Endothelial cell of umbilical vein (primary cell): ENCODE measurements around the gene TTC21A. TPM values are rescaled to one million over a fixed set of nuclear protein-coding genes. Genes with fewer than 3 reads are reported as not detected.

Experiments
- BruUV-seq: library from RNA; stranded (reverse); fragments of 400-500 nt; replicated peaks from 2 replicates; lab custom pipeline; 2021; lab: Mats Ljungman, UMichigan
- CTCF ChIA-PET: fragments of 300-600, 350-600 bp; sonication (Branson Sonifier 250); formaldehyde crosslinking; loops from one replicate; lab custom pipeline; 2021; ENCODE audit warnings: antibody characterized with exemption, inconsistent platforms; lab: Charles Lee
- POLR2A ChIA-PET: fragments of 300-600, 350-600 bp; sonication (Branson Sonifier 250); formaldehyde crosslinking; loops from one replicate; lab custom pipeline; 2021; ENCODE audit warnings: antibody characterized with exemption, inconsistent platforms; lab: Charles Lee
- DNase-seq: peaks from one replicate; pipeline ENCODE4 v3.0.0-alpha.2; 2011; ENCODE audit warnings: low read depth, low spot score
- FAIRE-seq: peaks from 2 replicates; lab custom pipeline; 2011; peaks lifted over from hg19 to GRCh38; lab: Jason Lieb, UNC
- H2AFZ ChIP-seq: 2 replicates; pipeline ENCODE4 v1.6.0; 2012; ENCODE audit warnings: low read depth, low read length, control low read depth, inconsistent platforms
- H3K27ac ChIP-seq: 2 replicates; pipeline ENCODE4 v1.5.1; 2011; ENCODE audit warnings: low read depth, mild to moderate bottlenecking, control low read depth, low read length, moderate library complexity; ENCODE audit not compliant: insufficient read depth
- H3K27me3 ChIP-seq, 2 experiments: 2 replicates each; pipeline versions ENCODE4 v1.6.0 to v1.6.1; 2011; ENCODE audit warnings: low read length in 2 of 2, mixed read lengths in 1 of 2; ENCODE audit not compliant: control insufficient read depth in 2 of 2, insufficient read depth in 2 of 2
- H3K36me3 ChIP-seq, 2 experiments: 2 replicates in 1 of 2; 3 replicates in 1 of 2; pipeline ENCODE4 v1.5.1; 2011; ENCODE audit warnings: low read length in 2 of 2, mild to moderate bottlenecking in 1 of 2, moderate library complexity in 1 of 2; ENCODE audit not compliant: control insufficient read depth in 2 of 2, insufficient read depth in 2 of 2; ENCODE audit errors: extremely low read depth in 1 of 2
- H3K4me1 ChIP-seq: 3 replicates; pipeline ENCODE4 v1.5.1; 2011; ENCODE audit warnings: mild to moderate bottlenecking, low read length; ENCODE audit not compliant: control insufficient read depth, insufficient read depth; ENCODE audit errors: extremely low read depth
- H3K4me2 ChIP-seq: 2 replicates; pipeline ENCODE4 v1.6.1; 2011; ENCODE audit warnings: low read length, control low read depth, mixed read lengths; ENCODE audit not compliant: insufficient read depth
- H3K4me3 ChIP-seq, 3 experiments: fragments of 200-600 bp in 1 of 3; sonication (generic), shearing (Covaris generic) in 1 of 3; replicated peaks in 1 of 3; 2 replicates each; pipeline ENCODE4 v1.5.1; 2011 to 2016; ENCODE audit warnings: control low read depth in 3 of 3, low read length in 3 of 3, mild to moderate bottlenecking in 2 of 3, inconsistent platforms in 1 of 3, low read depth in 1 of 3, moderate library complexity in 1 of 3; ENCODE audit not compliant: insufficient read depth in 1 of 3
- H3K79me2 ChIP-seq: 2 replicates; pipeline ENCODE4 v1.6.0; 2012; ENCODE audit warnings: low read length, inconsistent platforms; ENCODE audit not compliant: control insufficient read depth, insufficient read depth
- H3K9ac ChIP-seq: replicated peaks from 2 replicates; pipeline ENCODE3; 2011; ENCODE audit warnings: low read length, control low read depth; ENCODE audit not compliant: insufficient read depth; ENCODE audit errors: extremely low read depth
- H3K9me1 ChIP-seq: replicated peaks from 3 replicates; pipeline ENCODE4 v1.6.0; 2011; ENCODE audit warnings: mild to moderate bottlenecking, low read length; ENCODE audit not compliant: control insufficient read depth, insufficient read depth; ENCODE audit errors: extremely low read depth
- H3K9me3 ChIP-seq: replicated peaks from 2 replicates; pipeline ENCODE4 v1.5.1; 2012; ENCODE audit warnings: low read length, inconsistent platforms; ENCODE audit not compliant: control insufficient read depth, insufficient read depth
- H4K20me1 ChIP-seq: replicated peaks from 2 replicates; pipeline ENCODE3; 2011; ENCODE audit warnings: mild to moderate bottlenecking, low read length; ENCODE audit not compliant: control insufficient read depth, insufficient read depth; ENCODE audit errors: extremely low read depth
- EZH2 ChIP-seq: IDR thresholded peaks from 2 replicates; pipeline ENCODE4 v1.6.1; 2012; ENCODE audit warnings: borderline replicate concordance, low read depth, mild to moderate bottlenecking, moderate library complexity, low read length, inconsistent platforms; ENCODE audit not compliant: severe bottlenecking
- FOS ChIP-seq: IDR thresholded peaks from 2 replicates; pipeline ENCODE4 v1.6.1; 2011; ENCODE audit warnings: mild to moderate bottlenecking, low read length, moderate library complexity, borderline replicate concordance; ENCODE audit not compliant: insufficient read depth
- GATA2 ChIP-seq: IDR thresholded peaks from 2 replicates; pipeline ENCODE4 v1.7.0; 2011; ENCODE audit warnings: low read depth, mild to moderate bottlenecking, moderate library complexity, mixed read lengths, low read length; ENCODE audit not compliant: insufficient read length, insufficient read depth
- JUN ChIP-seq: IDR thresholded peaks from 2 replicates; pipeline ENCODE4 v1.6.1; 2011; ENCODE audit warnings: borderline replicate concordance, low read depth; ENCODE audit not compliant: insufficient read length, insufficient read depth
- MYC ChIP-seq: IDR thresholded peaks from one replicate; pipeline ENCODE4 v1.6.1; 2011; ENCODE audit warnings: mild to moderate bottlenecking, low read depth, low read length
- POLR2A ChIP-seq: IDR thresholded peaks from 2 replicates; pipeline ENCODE4 v1.6.1; 2012; ENCODE audit warnings: low read depth, mild to moderate bottlenecking, control low read depth, low read length
- POLR2AphosphoS5 ChIP-seq: IDR thresholded peaks from 2 replicates; pipeline ENCODE4 v1.6.1; 2012; ENCODE audit warnings: low read depth, mild to moderate bottlenecking, control low read depth, low read length, moderate library complexity; ENCODE audit not compliant: insufficient read depth
- dilution Hi-C: fragments of 300-500 bp; cut with MboI; formaldehyde crosslinking; loops from one replicate; pipeline ENCODE4 v1.15.0; 2019; ENCODE audit warnings: low sequenced_read_pairs; ENCODE audit not compliant: extremely low pct_ligation_motif_present
- intact Hi-C: fragments of 100-400 bp; cut with micrococcal nuclease; formaldehyde crosslinking; loops from one replicate; pipeline ENCODE4 v1.10.0; 2022
- polyA plus RNA-seq, 4 experiments: library from polyadenylated mRNA; depleted of rRNA in 3 of 4; stranded (reverse) in 3 of 4; unstranded in 1 of 4; fragments of >200 nt; gene quantifications; 2 replicates each; pipeline versions ENCODE4 v1.2.1 to v1.2.3, GENCODE V29; 2011 to 2012; ENCODE audit warnings: missing spikeins in 1 of 4
- total RNA-seq: library from RNA; stranded (reverse); gene quantifications from 2 replicates; pipeline ENCODE4 v1.2.3, GENCODE V29; 2021
- TF ChIP-seq, protein P1 (sequence below): IDR thresholded peaks from 2 replicates; pipeline ENCODE4 v1.6.1; 2011; ENCODE audit not compliant: insufficient read depth, insufficient read length
- TF ChIP-seq, protein P2 (sequence below), 2 donors: IDR thresholded peaks; 1 replicate in 1 of 2; 2 replicates in 1 of 2; pipeline ENCODE4 v1.5.1; 2011; ENCODE audit warnings: low read length in 2 of 2, mild to moderate bottlenecking in 2 of 2, moderate library complexity in 2 of 2, control low read depth in 1 of 2, inconsistent platforms in 1 of 2, low read depth in 1 of 2; ENCODE audit not compliant: insufficient read depth in 1 of 2; ENCODE audit errors: extremely low read depth in 1 of 2

The TTC21A gene
- total and polyA plus RNA-seq, 2 donors (not counting 3 experiments of a cell fraction or from before 2014, with no cell fraction given): 4.7 to 7.8 TPM

DNA sequence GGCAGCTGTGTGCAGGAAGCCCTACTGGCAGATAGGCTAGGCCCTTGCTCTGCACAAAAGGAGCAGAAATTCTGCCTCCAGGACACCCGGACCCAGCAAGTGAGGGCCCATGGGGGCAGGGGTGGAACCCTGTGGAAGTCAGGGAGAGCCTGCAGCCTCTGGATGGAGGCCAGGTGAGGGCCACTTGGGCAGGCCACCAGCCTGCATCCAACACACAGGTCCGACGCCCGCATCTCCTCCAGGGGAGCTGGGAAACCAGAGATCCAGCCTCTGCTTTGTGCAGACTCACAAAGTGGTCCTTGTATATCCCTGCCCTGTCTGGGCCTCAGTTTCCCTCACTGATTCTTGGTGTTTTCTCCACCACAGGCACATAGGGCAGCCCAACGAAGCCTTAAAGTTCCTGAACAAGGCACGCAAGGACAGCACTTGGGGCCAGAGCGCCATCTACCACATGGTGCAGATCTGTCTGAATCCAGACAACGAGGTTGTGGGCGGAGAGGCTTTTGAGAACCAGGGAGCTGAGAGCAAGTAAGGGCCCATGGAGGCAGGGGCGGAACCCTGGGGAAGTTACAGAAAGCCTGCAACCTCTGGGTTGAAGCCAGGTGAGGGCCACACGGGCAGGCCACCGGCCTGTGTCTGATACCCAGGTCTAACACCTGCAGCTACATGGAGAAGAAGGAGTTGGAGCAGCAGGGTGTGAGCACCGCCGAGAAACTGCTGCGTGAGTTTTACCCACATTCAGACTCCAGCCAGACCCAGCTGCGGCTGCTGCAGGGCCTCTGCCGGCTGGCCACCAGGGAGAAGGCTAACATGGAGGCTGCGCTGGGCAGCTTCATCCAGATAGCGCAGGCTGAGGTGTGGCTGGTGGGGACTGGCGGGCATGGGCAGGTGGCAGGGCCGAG, 29.3 kb downstream of the TTC21A start:
- no peaks in the 10 kb centered on the region for H4K20me1 ChIP-seq
- FAIRE-seq (no peak), DNase-seq (no peak)
- H3K9me1 ChIP-seq: no peaks in the 10 kb centered on the region
- H3K9me3 ChIP-seq: no peaks in the 10 kb centered on the region
- H3K4me2 ChIP-seq: no peak overlapping the region
- peaks cover 11% of the 10 kb centered on the region for H3K4me1 ChIP-seq
- peaks cover 0 to 3% of the 10 kb centered on the region in 2 experiments for H3K36me3 ChIP-seq
- dilution Hi-C loops: no loop called here
- ChIA-PET CTCF (interaction anchor here (1.2 to 2.2 kb wide), 3 partner anchors 10 to 152 kb away, joined by 3 to 7 read pairs (median 4); no protein-coding TSS in a partner anchor), POLR2A (no interaction called here)
- no peak overlapping the region for H3K4me3 ChIP-seq
- BruUV-seq: no TSS peak
- intact Hi-C loops: no loop called here
- H3K9ac ChIP-seq: no peak overlapping the region
- H3K79me2 ChIP-seq: peaks cover 6% of the 10 kb centered on the region
- H3K27me3 ChIP-seq: no peaks in the 10 kb centered on the region
- TF ChIP-seq, protein P1, sequence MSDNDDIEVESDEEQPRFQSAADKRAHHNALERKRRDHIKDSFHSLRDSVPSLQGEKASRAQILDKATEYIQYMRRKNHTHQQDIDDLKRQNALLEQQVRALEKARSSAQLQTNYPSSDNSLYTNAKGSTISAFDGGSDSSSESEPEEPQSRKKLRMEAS: no peak
- no peak for TF ChIP-seq MYC
- TF ChIP-seq EZH2: no peak
- TF ChIP-seq, protein P2, sequence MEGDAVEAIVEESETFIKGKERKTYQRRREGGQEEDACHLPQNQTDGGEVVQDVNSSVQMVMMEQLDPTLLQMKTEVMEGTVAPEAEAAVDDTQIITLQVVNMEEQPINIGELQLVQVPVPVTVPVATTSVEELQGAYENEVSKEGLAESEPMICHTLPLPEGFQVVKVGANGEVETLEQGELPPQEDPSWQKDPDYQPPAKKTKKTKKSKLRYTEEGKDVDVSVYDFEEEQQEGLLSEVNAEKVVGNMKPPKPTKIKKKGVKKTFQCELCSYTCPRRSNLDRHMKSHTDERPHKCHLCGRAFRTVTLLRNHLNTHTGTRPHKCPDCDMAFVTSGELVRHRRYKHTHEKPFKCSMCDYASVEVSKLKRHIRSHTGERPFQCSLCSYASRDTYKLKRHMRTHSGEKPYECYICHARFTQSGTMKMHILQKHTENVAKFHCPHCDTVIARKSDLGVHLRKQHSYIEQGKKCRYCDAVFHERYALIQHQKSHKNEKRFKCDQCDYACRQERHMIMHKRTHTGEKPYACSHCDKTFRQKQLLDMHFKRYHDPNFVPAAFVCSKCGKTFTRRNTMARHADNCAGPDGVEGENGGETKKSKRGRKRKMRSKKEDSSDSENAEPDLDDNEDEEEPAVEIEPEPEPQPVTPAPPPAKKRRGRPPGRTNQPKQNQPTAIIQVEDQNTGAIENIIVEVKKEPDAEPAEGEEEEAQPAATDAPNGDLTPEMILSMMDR (IDR thresholded peaks at IDR 0.05; ENCODE audit: extremely low read depth in 1 of 2, insufficient read depth in 1 of 2, low read depth in 1 of 2, low read length in 2 of 2): no peak
- TF ChIP-seq POLR2AphosphoS5: no peak
- TF ChIP-seq FOS: no peak
- TF ChIP-seq POLR2A: no peak
- no peak for TF ChIP-seq JUN
- no peak for TF ChIP-seq GATA2
- H3K27ac ChIP-seq: no peak overlapping the region
- H2AFZ ChIP-seq: no peak overlapping the region
